ENCODE data around the gene TEX35. TPM values are rescaled to one million over a fixed set of nuclear protein-coding genes. Genes with fewer than 3 reads are reported as not detected.

The TEX35 gene
- total RNA-seq, 2 donors from 2014 or later, result not detected

DNA sequence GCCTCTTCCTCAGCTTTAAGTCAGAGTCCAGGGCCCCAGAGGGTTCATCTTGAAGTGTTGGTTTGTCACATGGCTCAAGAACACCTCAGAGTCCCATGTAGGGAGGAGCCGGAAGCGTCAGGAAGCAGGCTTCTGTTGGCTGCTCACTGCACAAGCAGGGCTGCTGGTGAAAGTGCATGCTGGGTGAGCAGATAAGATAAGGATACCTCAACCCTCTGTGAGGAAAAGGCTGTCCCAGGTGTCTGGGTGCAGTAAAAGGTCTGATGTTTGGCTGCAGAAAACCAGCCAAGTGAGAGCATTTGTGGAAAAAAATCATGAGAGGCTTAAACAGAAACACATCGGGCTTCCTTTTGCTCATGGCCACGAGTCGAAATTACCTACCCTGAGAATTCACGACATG lies 6.2 kb upstream of the TEX35 start:
- DNase-seq (no peak), ATAC-seq (peak in 1 of 2 donors; percentile 24)
- intact Hi-C loops (cut with DNase I), result loop anchor here (10.0 kb wide), 1 partner anchor 202 kb away; no protein-coding TSS in a partner anchor

DNA sequence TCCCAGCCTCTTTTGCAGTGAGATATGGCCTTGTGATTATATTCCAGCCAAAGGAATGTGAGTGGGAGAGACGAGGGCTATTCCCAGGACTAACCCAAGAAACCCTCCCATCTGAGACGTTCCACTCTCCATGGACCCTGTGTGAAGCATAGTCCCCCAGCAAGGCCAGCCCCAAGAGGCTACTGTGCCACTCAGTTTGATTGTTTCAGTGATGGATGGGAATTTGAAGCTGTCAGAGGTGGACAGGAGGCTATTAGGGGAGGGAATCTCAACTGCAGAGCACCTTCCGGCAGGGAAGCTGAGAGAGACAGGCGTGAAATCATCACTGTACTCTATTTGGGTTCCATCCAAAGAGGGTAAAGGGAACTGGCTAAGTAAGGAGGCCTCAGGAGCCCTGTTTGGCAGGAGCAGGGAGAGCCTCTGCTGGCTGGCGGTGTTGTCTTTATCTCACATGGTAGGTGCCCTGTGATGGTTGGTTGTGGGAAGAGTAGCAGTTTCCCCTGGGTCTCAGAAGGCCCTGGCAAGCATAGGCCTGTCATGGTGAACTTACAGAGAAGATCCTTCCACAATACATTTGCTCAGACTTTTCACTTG lies 3.4 kb upstream of the TEX35 start:
- intact Hi-C loops (cut with DNase I), result loop anchor here (10.0 kb wide), 1 partner anchor 205 kb away; no protein-coding TSS in a partner anchor
- ATAC-seq (peak; percentile 82 to 88), DNase-seq (peak; percentile 46)

DNA sequence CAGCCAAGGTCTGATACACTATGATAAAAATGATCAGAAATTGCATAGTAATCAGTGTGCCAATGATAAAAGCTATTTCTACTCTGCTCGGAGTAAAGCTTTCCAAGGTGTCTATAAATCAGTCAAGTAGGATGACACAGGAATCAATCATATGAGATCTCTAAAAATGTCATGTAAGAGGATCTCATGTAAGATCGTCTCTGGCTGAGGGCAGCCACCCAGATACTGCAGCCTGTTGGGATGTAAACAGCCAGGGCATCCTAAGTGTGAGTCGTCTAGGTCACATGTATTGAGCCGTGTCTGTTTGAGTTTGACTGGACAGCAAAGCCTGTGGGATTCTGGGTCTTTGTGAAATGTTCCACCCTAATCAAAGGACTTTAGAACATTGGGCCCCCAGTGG lies 2.8 kb upstream of the TEX35 start:
- DNase-seq, result no peak
- intact Hi-C loops (cut with DNase I), result no loop called here
- ATAC-seq, result no peak

DNA sequence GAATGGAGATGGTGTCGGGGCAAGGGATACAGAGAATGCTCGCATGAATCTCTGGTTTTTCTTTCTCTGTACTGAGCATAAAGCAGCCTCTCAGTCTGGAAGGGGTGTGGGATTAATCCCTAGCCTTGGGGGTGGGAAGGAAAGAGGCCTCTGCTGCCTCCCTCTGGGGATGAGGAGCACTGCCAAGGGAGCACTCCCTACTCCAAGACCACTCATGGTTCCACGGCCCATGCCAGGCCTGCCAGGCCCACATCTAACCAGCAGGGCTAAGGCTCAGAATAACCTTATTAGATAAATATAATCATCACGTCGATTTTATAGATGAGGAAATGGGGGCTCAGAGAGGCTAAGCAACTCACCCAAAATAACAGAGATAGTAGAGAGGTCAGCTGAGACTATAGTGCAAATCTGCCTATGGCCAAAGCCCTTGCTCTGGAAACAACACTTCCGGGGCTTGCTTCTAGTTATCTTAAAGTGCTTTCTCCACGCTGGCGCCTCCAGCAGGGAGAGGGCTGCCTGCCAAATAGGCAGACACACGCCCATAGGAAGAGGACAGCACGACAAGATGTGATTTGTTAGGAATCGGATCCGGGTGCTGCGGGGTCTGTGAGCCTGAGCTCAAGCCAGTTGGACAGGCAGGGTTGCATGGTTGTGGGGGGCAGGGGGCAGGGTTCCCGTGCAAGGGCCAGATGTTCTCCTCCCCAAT lies 522 bp downstream of the TEX35 start:
- intact Hi-C loops (cut with DNase I), result no loop called here
- DNase-seq (no peak), ATAC-seq (peak; percentile 40 to 58)

DNA sequence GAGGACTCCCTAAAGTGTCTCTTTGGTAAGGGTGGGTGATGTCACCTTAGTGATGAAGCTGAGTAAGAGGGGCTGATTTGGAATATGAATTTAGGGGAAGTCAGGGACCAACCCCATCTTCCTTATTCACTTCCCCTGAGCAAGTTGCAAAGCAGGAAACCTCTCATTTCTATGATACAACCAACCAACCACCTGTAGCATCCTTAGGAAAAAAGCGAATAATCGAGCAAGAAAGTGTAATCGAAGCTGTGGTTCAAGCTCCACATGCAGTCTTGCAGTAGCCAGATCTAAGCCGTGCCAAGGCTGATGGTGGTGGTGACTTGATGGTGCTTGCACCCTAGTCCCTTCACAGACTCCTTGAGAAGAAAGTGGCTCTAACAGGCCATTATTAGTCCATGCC lies 3.2 kb downstream of the TEX35 start:
- ATAC-seq (no peak), DNase-seq (no peak)
- intact Hi-C loops (cut with DNase I), result no loop called here

DNA sequence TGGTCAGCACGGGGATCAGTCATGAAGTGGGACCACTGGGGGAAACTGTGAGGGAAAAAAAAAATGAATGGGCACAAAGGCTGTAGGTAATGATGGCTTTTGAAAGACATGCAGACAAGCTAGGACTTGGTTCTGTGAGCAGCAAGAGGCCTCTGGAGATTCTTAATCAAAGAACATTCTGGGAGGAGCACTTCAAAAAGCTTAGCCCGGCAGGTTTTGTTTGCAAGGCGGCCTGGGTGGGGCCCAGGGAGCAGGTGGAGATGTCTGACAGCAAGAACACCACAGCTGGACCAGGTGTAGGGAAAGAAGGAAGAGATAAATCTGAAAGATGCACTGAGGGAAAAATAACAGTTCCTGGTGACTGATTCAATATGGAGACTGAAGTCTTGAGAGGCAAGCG lies 6.0 kb downstream of the TEX35 start:
- intact Hi-C loops (cut with DNase I), result no loop called here
- no peak for DNase-seq
- ATAC-seq, result no peak

DNA sequence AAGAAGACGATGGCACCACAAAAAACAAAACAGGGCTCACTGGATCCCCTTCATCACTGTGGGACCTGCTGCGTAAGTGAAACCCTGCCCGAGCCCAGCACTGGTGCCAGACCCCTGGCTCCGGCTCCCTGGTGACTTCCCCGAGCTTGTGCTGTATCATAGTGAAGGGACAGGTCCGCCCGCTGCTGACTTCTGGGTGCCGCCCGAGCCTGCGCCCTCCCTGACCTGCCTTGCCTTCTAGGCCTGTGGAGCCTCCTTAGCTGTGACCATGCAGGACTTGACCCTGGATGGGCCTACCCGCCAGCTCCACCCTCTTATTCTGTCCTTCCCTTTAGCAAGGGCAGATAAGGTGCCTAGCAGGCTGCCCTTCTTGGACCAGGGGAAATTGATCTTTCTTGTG lies 7.9 kb downstream of the TEX35 start:
- intact Hi-C loops (cut with DNase I), result loop anchor here in 1 of 2 donors (5.0 kb wide), 1 partner anchor 209 kb away; no protein-coding TSS in a partner anchor
- no peak for DNase-seq
- no peak for ATAC-seq

DNA sequence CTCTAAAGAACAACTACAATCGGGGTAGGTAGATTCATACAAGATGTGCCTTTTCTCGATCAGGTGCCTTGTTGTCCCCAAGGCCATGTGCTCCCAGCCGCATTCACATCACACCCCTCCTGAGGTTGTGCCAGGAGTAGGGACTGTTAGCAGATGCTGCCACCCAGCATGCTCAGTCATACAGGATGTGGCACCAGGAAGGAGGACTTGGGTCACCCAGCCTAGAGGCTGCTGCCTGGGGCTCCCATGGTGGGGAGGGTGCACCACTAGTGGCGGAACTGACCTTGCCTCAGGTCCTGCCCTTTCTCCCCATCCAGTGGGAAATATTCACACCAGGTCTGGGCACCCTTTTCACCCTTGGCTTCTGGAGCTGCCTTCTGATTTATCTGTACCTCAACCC lies 8.3 kb downstream of the TEX35 start:
- ATAC-seq (no peak), DNase-seq (no peak)
- intact Hi-C loops (cut with DNase I), result loop anchor here in 1 of 2 donors (5.0 kb wide), 1 partner anchor 209 kb away; no protein-coding TSS in a partner anchor

DNA sequence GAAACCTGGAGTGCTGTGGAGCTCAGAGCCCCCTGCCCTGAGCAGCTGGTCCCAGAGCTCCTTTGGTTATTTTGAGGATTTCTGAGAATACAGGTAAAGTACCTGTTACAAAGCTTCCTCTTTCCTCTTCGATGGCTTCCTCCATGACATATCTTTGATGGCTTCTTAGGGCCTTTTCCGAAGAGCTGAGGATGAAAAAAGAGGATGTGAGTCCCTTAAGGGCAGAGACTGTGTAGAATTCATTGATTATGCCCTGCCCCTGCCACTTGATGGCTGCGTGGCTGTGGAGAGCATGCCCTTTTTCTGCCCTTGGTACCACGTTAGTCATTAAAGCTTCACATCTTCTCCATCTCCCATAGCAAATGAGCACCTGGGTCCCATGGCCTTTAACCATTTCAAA lies 14.2 kb downstream of the TEX35 start:
- DNase-seq (no peak), ATAC-seq (no peak)
- intact Hi-C loops (cut with DNase I), result no loop called here

DNA sequence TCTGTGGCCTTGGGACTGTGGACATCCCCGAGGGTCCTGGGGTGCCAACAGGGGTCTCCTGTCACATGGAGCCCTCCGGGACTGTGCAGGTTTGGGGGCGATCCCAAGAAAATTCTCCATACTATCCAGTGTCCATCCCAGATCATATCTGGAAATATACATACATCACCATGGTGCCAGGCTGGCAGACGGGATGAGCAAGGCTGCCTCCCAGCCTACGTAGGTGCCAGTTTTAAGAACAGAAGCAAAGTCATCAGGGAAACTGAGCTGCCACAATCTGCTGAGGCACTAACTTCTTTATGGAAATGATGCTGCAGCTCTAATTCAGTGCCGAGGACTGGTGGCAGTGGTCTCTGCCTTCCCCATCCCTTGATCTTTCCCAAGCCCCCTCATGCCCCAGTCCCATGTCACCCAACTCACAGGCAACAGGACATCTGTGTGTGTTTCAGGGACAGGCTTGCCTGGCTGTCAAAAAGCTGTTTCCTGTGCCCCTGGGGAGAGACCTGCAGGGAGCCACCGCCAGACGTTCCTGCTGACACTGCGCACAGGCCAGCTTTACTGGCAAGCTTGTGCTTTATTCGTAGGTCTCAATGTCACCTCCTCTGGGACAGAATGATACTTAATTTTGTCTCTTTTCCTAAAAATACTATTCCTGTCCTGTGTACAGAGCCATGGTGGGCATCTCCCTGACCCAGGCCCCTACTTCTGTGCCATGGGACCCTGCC lies 15.5 kb downstream of the TEX35 start:
- no peak for ATAC-seq

DNA sequence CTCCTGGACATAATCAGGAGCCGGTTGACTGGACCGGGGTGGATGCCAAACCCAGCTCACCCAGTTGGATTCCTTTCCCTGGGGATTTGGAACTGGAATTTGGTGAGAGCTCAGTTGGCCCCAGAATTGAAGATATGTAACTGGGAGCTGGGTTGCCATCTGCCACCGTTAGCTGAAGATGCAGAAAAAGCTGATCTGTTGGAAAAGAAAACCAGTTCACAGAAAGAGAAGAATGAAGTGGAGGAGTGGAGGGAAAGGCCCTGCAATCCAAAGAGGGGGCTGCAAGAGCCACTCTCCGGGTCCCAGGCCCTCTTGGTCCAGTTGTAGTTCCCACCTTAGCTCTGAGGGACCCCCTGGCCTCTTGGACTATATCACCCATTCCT lies 16.0 kb downstream of the TEX35 start:
- DNase-seq, result no peak
- intact Hi-C loops (cut with DNase I), result no loop called here
- ATAC-seq, result no peak

More for the DNA sequence above, 15.5 kb downstream of the TEX35 start:
- intact Hi-C loops (cut with DNase I), result no loop called here
- DNase-seq, result no peak

DNA sequence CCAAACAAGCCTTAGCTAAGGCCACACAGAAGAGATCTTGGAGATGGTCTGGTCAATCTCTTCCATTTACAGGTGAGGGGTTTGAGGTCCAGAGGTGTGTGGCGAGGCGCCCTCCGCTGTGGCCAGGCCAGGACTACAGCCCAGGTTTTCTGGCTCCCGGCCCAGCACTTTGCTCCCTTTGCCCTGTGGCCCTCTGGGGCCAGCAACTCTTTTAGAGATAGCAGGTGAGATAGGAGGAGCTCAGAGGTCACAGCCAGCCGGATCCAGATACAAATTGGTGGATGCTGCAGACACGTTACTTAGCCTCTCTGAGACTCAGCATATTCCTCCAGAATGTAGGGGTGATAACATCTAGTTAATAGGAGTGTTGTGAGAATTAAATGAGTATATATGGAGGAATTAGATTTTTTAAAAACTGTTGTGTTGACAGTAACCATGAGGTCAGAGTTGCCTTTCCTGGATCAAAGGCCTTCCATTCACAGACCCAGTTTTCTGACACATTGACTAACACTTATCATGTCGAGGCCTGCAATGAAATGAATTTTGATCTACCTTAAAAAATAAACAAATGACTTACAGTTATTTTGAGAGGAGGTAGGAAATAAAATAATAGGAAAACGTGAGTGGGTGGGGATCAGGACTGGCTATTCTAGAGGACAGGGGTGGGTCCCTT lies 16.6 kb downstream of the TEX35 start:
- intact Hi-C loops (cut with DNase I), result no loop called here
- DNase-seq, result no peak
- no peak for ATAC-seq

DNA sequence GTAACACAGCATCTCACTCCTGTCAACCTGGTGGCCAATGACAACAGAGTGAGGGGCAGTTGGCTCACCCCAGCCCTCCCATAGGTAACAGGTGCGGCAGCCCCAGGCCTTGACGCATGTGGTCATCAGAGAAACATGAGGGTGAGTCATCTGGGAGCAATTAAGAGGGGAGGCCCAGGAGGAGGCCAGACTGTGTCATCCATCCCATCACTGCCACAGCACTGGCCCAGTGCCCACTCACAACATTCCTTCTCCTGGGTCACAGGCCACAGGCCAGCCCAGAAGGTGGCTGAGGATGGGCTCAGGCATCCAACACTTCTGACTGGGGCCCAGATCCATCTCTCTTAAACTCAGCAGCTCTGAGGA lies 17.1 kb downstream of the TEX35 start:
- DNase-seq, result peak; percentile 50
- ATAC-seq, result peak in 1 of 2 donors; percentile 73
- intact Hi-C loops (cut with DNase I), result no loop called here

DNA sequence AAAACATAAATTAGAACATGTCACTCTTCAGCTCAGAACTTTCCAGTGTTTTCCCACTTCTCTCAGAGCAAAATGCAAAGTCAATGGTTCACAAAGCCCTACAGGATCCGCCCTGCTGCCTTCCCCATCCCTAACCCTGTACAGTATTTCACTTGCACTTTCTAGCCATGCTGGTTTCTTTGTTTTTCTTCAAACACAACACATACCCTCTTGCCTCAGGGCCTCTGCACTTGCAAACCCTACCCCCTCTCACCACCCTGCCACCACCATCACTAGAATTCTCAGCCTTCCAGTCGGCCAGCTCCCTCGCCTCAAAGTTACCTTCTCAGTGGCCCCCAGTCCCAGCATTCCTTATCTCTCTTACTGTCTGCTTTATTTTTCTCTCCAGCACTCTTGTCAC lies 17.6 kb downstream of the TEX35 start:
- no peak for ATAC-seq
- intact Hi-C loops (cut with DNase I), result no loop called here
- no peak for DNase-seq

DNA sequence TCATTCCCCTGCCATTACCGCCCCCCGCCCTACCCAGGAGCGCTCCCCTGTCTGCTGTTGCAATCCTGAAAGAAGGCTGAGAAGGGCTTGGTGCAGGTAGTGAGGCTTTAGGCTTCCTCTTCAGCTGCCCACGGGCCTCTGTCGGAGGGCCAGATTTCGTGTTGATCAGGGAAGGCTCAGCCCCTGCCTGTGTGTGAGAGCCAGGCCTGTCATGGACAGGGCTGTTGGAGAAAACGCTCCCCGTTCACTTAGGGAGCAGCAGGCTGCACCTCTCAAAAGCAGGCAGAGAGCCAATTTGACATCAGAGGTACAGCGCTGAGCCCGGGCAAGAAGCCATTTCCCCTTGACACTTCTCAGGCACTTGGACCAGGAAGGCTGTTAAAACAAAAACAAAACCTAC lies 19.0 kb downstream of the TEX35 start:
- intact Hi-C loops (cut with DNase I), result no loop called here
- ATAC-seq (no peak), DNase-seq (no peak)

DNA sequence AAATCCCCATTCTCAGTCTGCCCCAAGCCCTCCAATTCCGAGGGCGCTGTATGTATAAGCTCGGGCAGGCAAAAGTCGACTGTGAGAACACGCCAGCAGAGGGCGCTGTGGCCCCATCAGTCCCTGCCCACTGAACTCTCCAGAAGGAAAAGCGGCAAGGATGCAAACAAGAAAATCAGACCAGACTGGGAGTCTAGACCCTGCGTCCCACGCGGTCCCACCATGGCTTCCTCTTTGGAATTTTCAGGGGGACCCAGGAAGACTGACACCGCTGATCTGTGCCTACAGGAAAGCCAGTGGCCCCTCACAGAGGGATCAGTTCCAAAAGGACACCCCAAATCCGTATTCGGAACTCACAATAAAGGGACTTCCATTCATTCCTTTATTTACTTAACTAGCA lies 19.5 kb downstream of the TEX35 start:
- ATAC-seq, result peak; percentile 46 to 50
- intact Hi-C loops (cut with DNase I), result no loop called here
- DNase-seq, result peak; percentile 82

DNA sequence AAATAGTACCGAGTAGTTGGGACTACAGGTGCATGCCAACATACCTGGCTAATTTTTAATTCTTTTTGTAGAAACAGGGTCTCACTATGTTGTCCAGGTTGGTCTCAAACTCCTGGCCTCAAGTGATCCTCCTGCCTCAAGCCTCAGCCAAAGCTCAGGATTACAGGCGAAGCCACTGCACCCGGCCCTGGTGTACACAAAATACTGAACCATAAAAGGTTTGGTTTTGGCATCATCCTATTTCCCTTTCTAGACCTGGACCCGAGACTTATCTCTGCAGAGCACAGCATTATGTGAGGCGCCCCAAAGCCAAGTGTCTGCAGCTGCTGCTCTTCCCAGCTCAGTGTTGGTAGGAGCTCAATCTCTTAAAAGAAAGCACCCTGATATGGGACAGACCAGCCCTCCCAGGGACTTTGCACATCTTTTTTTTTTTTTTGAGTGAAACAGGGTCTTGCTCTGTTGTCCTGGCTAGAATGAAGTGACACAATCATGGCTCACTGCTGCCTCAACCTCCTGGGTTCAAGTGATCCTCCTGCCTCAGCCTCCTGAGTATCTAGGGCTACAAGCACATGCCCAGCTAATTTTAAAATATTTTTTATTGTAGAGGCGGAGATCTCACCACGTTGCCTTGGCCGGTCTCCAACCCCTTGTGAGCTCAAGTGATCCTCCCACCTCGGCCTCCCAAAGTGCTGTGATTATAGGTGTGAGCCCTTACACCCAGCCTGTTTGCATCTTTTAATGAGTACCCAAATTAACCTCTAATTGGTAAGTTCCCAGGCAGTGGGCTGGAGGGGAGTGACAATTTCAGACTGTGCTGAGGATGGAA lies 20.4 kb downstream of the TEX35 start:
- ATAC-seq, result no peak
- DNase-seq, result no peak
- intact Hi-C loops (cut with DNase I), result no loop called here

DNA sequence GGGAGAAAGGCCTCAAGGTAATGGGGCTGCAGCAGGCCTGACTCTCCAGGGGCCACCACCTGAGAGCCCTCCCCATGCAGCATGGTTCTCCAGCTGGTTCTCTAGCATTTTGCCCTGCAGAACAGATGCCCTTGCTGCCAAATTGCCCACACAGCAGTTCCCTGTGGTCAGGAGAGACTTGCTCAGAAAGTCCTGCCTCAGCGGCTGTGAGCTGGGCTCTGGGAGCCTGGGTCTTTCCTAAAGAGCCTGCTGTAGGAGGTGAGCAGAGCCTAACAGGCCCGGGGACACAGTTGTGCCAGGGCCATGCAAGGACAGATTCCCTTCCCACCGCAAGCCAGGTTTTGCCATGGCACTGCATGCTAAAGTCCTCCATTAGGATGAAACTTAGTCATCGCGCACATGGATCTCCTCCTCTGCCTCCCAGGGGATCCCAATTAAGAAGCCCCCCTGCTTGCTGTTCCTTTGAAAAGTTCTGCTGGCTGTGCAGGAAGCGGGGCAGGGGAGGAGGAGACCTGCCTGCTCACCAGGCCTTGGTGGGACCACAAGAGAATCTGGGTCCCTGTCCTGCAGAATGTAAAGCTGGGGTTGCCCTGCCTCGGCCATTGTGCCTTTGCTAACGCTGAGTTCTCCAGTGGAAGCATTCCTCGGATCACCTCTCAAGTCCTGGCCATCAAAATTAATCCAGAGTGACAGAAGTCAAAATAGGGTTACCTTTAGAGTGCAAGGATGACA lies 21.4 kb downstream of the TEX35 start:
- intact Hi-C loops (cut with DNase I), result no loop called here
- no peak for ATAC-seq
- DNase-seq, result no peak

Measured in left cardiac atrium (tissue), 4 donors.